Panc1 (cell line): ENCODE data around the gene FTCDNL1. TPM values are rescaled to one million over a fixed set of nuclear protein-coding genes. Genes with fewer than 3 reads are reported as not detected.

Experiments used
- ATAC-seq: fragments of 200-7000 bp; cut with Tn5 transposase; 2 replicates; pipeline ENCODE4 v1.9.1; 2020; ENCODE audit warnings: mild to moderate bottlenecking, moderate library complexity
- BruUV-seq: library from RNA; stranded (reverse); fragments of 400-500 nt; replicated peaks from 2 replicates; lab custom pipeline; 2021; lab: Mats Ljungman, UMichigan
- CTCF ChIA-PET: fragments of 300-600 bp; sonication (Branson Sonifier 250); formaldehyde crosslinking; loops from one replicate; lab custom pipeline; 2022; ENCODE audit warnings: antibody characterized with exemption; lab: Charles Lee
- POLR2A ChIA-PET: fragments of 300-600 bp; sonication (Branson Sonifier 250); formaldehyde crosslinking; loops from one replicate; lab custom pipeline; 2022; ENCODE audit warnings: antibody characterized with exemption; lab: Charles Lee
- DNase-seq: peaks from one replicate; pipeline ENCODE4 v3.0.0-alpha.2; 2010; ENCODE audit warnings: low read depth, low spot score
- H3K27ac ChIP-seq: 2 replicates; pipeline ENCODE4 v1.5.1; 2011; ENCODE audit warnings: mild to moderate bottlenecking, low read length, inconsistent platforms
- H3K27me3 ChIP-seq: fragments of 200-500 bp; sonication (Bioruptor generic); 2 replicates; pipeline ENCODE4 v1.6.0; 2014; ENCODE audit warnings: low read length, inconsistent platforms; ENCODE audit not compliant: control insufficient read depth, insufficient read depth
- H3K36me3 ChIP-seq: fragments of 200-500 bp; sonication (Bioruptor generic); 2 replicates; pipeline ENCODE4 v1.5.1; 2014; ENCODE audit warnings: inconsistent platforms, mild to moderate bottlenecking, low read length, moderate library complexity; ENCODE audit not compliant: control insufficient read depth, insufficient read depth
- H3K4me1 ChIP-seq: 2 replicates; pipeline ENCODE4 v1.5.1; 2011; ENCODE audit warnings: inconsistent platforms, mild to moderate bottlenecking, low read length, moderate library complexity; ENCODE audit not compliant: control insufficient read depth, insufficient read depth
- H3K4me3 ChIP-seq, 2 experiments: 2 replicates each; pipeline ENCODE4 v1.5.1; 2011 to 2012; ENCODE audit warnings: low read depth in 2 of 2, low read length in 2 of 2, mild to moderate bottlenecking in 2 of 2, inconsistent platforms in 1 of 2, moderate library complexity in 1 of 2
- H3K9me3 ChIP-seq: fragments of 200-500 bp; sonication (Bioruptor generic); 2 replicates; pipeline ENCODE4 v1.5.1; 2014; ENCODE audit warnings: low read depth, mild to moderate bottlenecking, inconsistent platforms, low read length, moderate library complexity; ENCODE audit not compliant: control insufficient read depth, insufficient read depth
- POLR2AphosphoS5 ChIP-seq: IDR thresholded peaks from 2 replicates; pipeline ENCODE4 v1.6.1; 2012; ENCODE audit warnings: mild to moderate bottlenecking, low read depth, low read length, moderate library complexity
- REST ChIP-seq, 2 experiments: IDR thresholded peaks; 2 replicates each; pipeline ENCODE4 v1.6.1; 2011 to 2012; ENCODE audit warnings: low read depth in 2 of 2, control low read depth in 1 of 2, low read length in 1 of 2, mild to moderate bottlenecking in 1 of 2, moderate library complexity in 1 of 2; ENCODE audit not compliant: insufficient read depth in 1 of 2
- SIN3A ChIP-seq: IDR thresholded peaks from 2 replicates; pipeline ENCODE4 v1.6.1; 2012; ENCODE audit warnings: low read depth, mild to moderate bottlenecking, low read length, moderate library complexity, borderline replicate concordance; ENCODE audit not compliant: insufficient read depth
- TCF7L2 ChIP-seq: IDR thresholded peaks from 2 replicates; pipeline ENCODE4 v1.6.1; 2011; ENCODE audit warnings: mild to moderate bottlenecking, low read depth, low read length, inconsistent platforms
- in situ Hi-C: cut with HindIII; loops from 2 replicates; pipeline ENCODE4 v1.10.0; 2016; ENCODE audit warnings: low sequenced_read_pairs, low pct_unique_long_range_greater_than_20kb
- intact Hi-C: fragments of 100-400 bp; cut with micrococcal nuclease; formaldehyde crosslinking; loops from one replicate; pipeline ENCODE4 v1.10.0; 2022; ENCODE audit not compliant: unreplicated experiment
- total RNA-seq: library from RNA; stranded (reverse); gene quantifications from one replicate; pipeline ENCODE4 v1.2.1, GENCODE V29; 2021; ENCODE audit not compliant: unreplicated experiment
- TF ChIP-seq, protein P1 (sequence below): fragments of 450-650 bp; IDR thresholded peaks from 2 replicates; pipeline ENCODE4 v1.5.1; 2017; ENCODE audit warnings: mild to moderate bottlenecking

The FTCDNL1 gene
- total RNA-seq, 1 experiment from 2014 or later: 2.8 TPM

DNA sequence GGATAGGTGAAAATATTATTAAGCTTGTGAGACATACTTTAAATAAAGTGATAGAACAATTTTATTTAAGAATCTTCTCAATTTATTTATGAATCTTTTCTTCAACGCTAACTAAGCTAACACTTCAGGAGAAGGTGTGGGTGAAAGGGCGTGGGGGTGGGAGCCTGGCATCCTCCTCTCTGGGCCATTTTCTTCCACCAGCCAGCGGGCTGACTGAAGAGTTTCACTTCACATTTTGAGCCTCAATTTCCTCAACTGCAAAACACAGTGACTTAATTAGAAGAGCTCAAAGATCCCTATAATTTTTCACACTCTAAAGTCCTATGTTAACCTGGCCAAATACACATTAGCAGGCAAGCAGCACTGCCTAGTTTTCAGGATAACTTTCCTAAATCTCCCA, 94.8 kb downstream of the FTCDNL1 start:
- DNase-seq: no peak
- Histone ChIP-seq H3K4me3 (no peak overlapping the region), H3K36me3 (no peaks in the 10 kb centered on the region), H3K4me1 (no peaks in the 10 kb centered on the region), H3K27me3 (peaks cover 5% of the 10 kb centered on the region; the same call in 1 of the 2 replicates), H3K27ac (no peak overlapping the region), H3K9me3 (no peaks in the 10 kb centered on the region)
- TF ChIP-seq, protein P1, sequence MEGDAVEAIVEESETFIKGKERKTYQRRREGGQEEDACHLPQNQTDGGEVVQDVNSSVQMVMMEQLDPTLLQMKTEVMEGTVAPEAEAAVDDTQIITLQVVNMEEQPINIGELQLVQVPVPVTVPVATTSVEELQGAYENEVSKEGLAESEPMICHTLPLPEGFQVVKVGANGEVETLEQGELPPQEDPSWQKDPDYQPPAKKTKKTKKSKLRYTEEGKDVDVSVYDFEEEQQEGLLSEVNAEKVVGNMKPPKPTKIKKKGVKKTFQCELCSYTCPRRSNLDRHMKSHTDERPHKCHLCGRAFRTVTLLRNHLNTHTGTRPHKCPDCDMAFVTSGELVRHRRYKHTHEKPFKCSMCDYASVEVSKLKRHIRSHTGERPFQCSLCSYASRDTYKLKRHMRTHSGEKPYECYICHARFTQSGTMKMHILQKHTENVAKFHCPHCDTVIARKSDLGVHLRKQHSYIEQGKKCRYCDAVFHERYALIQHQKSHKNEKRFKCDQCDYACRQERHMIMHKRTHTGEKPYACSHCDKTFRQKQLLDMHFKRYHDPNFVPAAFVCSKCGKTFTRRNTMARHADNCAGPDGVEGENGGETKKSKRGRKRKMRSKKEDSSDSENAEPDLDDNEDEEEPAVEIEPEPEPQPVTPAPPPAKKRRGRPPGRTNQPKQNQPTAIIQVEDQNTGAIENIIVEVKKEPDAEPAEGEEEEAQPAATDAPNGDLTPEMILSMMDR: no peak
- TF ChIP-seq SIN3A (no peak), TCF7L2 (no peak), POLR2AphosphoS5 (no peak), REST (IDR thresholded peaks at IDR 0.05; ENCODE audit: insufficient read depth in 1 of 2, low read depth in 2 of 2, low read length in 1 of 2) (no peak)
- CTCF ChIA-PET: no interaction called here
- POLR2A ChIA-PET: no interaction called here
- no peak for ATAC-seq
- BruUV-seq: no TSS peak
- intact Hi-C loops: no loop called here
- in situ Hi-C loops: no loop called here

DNA sequence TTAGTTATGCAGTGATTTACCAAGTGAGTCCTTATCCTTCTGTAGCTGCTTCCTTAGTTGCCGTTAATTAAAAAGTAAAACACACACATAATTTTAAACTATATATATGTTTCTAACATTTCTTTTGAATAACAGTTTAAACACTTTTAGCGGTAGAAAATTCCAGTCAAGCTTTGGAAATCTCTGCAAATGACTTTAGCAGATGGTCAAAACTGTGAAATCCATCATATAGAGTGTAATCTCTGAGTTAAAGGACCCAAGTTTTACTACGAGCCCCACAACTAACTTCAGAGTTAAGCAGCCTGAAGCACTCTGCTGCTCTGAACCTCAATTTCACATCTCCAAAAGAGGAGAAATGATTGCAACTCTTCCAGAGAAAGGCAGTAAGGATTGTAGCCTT, 96.2 kb downstream of the FTCDNL1 start:
- H3K9me3 ChIP-seq: no peaks in the 10 kb centered on the region
- H3K4me3 ChIP-seq: no peak overlapping the region
- ATAC-seq: no peak
- in situ Hi-C loops (no loop called here), intact Hi-C loops (no loop called here)
- TF ChIP-seq POLR2AphosphoS5 (no peak), TCF7L2 (no peak), REST (IDR thresholded peaks at IDR 0.05; ENCODE audit: insufficient read depth in 1 of 2, low read depth in 2 of 2, low read length in 1 of 2) (no peak), SIN3A (no peak)
- TF ChIP-seq, protein P1: no peak
- ChIA-PET POLR2A (no interaction called here), CTCF (no interaction called here)
- H3K27me3 ChIP-seq: peaks cover 7% of the 10 kb centered on the region; the same call in 1 of the 2 replicates
- no peaks in the 10 kb centered on the region for H3K36me3 ChIP-seq
- no peaks in the 10 kb centered on the region for H3K4me1 ChIP-seq
- no TSS peak for BruUV-seq
- DNase-seq: no peak
- H3K27ac ChIP-seq: no peak overlapping the region
